CD4-positive, alpha-beta T cell treated with Interleukin-10 for 1 hour (primary cell): Measurements from ENCODE around the gene MIR17HG.
A peak's percentile ranks its signal among the peaks of the same experiment; 100 is the strongest.
"Not testable (repeated sequence)": the region's sequence is repeated elsewhere in the genome, so short reads cannot be mapped to it uniquely, and the experiment has no call there.

ENCODE experiments used
- DNase-seq: peaks from one replicate; pipeline ENCODE4 v3.0.0-alpha.2; 2020

Gene MIR17HG

GRCh38 chr13:91347996-91348905, 764 bp downstream of the MIR17HG start:
- DNase-seq = peak; percentile 56

DNA sequence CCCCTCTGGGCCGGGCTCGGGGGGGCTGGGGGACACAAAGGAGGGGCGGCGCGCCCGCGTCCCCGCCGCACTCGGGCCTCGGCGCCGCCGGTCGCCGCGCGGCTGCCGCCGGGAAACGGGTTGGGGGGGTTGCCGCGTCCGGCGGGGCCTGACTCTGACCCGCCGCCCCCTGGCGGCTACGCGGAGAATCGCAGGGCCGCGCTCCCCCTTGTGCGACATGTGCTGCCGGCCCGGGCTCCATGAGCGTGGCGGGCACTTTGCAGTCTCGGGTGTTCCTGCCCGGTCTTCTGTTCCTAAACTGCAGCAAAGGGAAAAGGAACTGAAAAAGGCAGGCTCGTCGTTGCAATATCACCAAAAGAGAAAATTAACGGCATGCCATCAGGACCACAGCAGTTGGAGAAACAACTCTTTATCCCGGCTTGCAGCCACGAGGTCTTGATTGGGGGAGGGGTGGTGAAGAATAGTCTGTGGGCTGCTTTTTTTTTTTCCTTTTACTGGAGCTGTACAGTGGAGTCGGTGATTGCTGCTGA, 1.5 kb downstream of the MIR17HG start:
- peak; percentile 91 for DNase-seq

- no peak for DNase-seq
Measured at GRCh38 chr13:91349992-91350911, 2.8 kb downstream of the MIR17HG start.

GRCh38 chr13:91351123-91351522, 3.6 kb downstream of the MIR17HG start:
- no peak for DNase-seq

GRCh38 chr13:91351980-91352379, 4.5 kb downstream of the MIR17HG start:
- no peak for DNase-seq

DNA sequence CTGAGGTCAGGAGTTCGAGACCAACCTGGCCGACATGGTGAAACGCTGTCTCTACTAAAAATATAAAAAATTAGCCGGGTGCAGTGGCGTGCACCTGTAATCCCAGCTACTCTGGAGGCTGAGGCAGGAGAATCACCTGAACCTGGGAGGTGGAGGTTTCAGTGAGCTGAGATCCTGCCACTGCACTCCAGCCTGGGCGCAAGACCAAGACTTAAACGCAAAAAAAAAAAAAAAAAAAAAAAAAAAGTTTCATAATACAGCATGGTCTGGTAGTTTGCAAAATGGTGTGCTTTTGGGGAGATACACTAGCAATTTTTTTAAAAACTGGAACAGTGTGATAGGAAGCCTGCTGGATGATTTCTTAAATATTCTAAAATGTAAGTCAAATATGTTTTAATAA, 5.4 kb downstream of the MIR17HG start:
- not testable (repeated sequence) for DNase-seq

- DNase-seq = no peak
Measured at GRCh38 chr13:91353494-91353893, 6.0 kb downstream of the MIR17HG start.

DNA sequence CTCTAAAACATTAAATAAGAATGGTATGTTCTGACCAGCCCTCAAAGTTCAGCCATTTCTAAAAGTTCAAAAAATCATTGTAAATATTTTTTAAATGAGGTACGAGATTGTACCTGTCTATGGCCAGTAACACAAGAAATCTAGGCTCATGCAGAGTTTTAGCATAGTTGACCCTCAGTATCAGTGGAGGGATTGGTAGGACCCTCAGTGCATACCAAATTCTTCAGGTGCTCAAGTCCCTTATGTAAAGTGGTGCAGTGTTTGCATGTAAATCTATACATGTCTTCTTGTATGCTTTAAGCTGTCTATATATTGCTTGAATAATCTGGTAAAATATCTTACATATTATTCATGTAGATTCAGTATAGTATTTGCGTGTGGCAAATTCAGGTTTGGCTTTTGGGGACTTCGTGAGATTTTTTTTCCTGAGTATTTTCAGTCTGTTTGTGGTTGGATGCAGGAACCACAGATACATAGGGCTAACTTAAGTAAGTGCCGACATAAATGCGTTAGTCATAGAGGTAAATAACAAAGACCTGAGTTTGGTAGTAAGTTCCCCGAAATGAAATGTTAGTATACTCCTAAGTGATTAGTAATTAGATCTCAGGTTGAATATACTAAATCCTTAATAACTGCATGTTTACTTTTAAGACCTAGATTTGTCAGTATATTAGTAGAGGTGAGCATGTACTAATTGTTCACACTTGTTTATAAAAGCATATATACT, 7.8 kb downstream of the MIR17HG start:
- no peak for DNase-seq

- DNase-seq = no peak
Measured at GRCh38 chr13:91355826-91356710, 8.6 kb downstream of the MIR17HG start.

DNA sequence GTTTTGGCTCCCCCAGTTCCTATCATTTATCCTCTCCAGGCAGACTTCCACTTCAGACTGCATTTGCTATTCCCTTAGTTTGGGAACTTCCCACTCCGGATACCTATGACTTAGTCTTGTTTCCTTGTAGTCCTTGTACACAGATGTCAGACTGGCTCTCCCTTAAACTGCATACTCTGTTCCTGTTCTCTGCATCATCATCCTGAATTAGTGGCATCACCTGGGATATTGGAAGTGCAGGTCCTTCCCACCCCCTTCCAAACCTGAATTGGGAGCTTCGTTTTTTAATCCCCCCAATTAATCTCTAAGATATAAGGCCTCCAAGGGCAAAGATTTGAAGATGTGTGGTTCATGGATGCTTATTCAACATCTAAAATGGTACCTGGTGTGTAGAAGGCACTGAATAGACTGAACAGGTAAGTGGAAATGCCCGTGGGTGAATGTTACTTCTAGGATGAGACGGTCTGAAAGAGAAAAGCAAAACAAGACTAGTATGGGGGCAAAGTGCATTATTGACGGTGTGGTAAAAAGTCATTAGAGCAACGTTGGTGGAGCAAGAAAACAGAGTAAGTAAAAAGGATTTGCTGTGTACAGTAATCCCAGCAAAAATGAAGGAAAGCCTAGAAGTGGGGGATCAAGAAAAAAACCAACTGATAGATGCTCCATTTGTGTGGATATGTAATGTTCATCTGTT, 9.6 kb downstream of the MIR17HG start:
- DNase-seq = no peak

GRCh38 chr13:91357613-91358386, 10.3 kb downstream of the MIR17HG start:
- no peak for DNase-seq

DNA sequence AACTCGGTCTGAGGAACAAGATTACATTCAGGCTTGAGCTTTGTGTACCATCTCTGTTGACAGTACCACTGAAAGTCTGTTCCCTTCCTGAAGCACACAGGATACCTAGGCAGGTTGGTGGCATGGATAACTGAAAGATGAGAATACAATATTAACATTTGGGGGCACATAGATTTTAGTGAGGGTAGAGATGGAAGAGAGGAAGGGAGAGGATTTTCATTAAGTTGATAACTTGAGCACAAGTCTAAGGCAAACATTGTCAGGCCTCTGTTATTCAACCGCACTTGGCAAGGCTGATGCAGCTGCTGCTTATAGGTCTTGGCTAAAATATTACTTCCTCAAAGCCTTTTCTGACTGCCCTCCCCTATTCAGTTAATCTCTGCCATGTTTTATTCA, 10.9 kb downstream of the MIR17HG start:
- no peak for DNase-seq

- DNase-seq = no peak
Measured at GRCh38 chr13:91359111-91359510, 11.6 kb downstream of the MIR17HG start.

DNA sequence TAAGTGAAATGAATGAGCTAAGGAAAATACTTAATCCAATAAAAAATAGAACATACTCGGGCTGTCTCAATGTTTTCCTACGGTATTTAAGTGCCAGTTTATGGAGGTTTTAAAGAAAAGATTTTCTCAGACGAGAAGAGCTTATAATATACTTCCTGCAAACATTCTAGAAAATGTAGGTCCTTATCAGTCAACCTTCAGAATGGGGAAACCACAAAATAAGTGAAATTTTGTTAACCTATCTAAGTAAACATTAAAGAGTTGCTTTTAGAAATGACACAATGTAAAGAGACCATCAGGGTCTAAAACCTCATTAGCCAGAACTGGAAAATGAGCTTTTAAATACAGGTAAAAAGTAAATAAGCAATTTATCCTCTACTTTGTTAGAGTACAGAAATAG, 12.1 kb downstream of the MIR17HG start:
- no peak for DNase-seq

GRCh38 chr13:91360246-91360751, 12.8 kb downstream of the MIR17HG start:
- DNase-seq = no peak

GRCh38 chr13:91361755-91362271, 14.3 kb downstream of the MIR17HG start:
- no peak for DNase-seq

- DNase-seq = no peak
Measured at GRCh38 chr13:91362908-91363307, 15.4 kb downstream of the MIR17HG start.

DNA sequence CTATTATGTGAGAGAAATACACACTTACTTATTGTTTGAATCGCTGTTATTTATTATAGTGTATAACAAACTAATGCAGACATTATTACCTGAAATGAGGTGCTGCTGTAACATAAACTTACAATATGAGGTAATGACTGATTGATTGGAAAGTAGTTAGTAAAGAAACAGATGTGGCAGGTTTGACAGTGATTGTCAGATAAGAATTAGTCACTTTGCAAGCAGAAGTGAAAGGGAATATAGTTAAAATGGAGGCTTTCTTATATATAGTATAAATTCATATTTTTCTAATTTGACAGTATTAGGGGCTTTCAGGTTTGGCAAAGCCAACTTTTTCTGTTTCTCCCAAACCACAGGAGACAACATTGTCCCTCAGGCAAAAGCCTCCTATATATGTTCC, 20.6 kb downstream of the MIR17HG start:
- DNase-seq = no peak

DNA sequence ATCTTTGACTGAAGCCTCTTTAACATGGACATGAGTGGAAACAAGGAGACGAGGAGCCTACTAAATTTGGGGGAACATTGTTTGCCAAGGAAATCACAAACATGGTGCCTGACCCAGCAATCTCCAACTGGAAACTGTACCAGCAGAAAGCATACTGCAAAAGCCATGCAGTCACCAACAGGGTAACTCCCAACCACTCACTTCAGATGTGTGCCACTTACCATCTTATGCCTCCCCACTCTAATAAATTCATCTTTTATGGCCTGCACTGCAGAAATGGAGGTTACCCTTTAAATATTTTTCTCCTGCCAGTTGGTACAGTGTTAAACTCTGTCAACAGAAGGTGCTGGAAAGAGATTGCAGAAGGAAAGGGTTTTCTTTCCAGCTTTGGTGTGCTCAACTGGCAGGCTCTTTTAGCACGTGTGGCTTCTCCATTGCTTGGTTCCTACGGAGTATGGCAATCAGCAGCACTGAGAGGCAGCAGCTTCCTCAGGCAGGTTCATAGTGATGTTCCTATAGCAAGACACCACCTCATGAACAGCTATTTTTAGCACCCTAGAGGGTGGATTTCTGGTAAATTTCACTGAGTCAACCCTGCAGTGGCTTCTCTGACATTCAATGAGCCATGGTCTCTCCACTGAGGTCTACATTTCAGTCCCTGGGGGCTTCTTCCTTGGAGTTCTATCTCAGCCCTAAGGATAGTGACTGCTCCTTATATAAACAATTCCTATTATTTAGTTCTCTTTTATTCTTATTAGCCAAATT, 21.4 kb downstream of the MIR17HG start:
- no peak for DNase-seq
